NCI-H146 (cell line): ENCODE results near the gene CD93.

Experiments used
- DNase-seq: peaks from one replicate; lab custom pipeline; 2025; lab: John Stamatoyannopoulos, UW

The CD93 gene

GRCh38 chr20:23097636-23098580, 11.8 kb upstream of the CD93 start:
- no peak for DNase-seq

DNA sequence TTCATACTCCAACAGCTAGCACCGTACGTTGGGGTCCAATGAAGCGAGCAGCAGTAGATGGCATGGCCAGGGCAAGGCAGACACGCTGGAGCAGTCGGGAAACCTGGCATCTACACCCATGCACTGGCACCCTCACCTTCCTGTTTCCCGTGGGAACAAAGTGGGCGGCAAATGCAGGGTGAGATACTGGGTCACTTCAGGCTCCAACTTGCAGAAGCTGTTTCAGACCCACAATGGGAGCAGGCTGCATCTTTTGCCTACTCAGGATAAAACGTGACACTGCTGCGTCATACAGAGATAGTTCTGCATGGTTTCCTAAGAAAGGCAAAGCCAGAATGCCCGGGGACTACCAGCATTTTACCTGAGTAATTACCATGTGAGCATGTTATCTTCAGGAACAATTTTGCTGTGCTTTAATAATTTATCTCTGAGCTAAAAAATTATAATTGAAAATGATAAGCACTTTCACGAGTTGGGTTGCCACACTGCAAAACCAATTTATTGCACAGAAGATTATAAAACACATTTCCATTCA, 10.9 kb upstream of the CD93 start:
- DNase-seq: no peak

GRCh38 chr20:23096097-23096496, 10.0 kb upstream of the CD93 start:
- no peak for DNase-seq

GRCh38 chr20:23095499-23095898, 9.4 kb upstream of the CD93 start:
- DNase-seq: no peak

GRCh38 chr20:23094927-23095326, 8.8 kb upstream of the CD93 start:
- no peak for DNase-seq

- no peak for DNase-seq
Observed at GRCh38 chr20:23094213-23094896, 8.2 kb upstream of the CD93 start.

GRCh38 chr20:23093613-23094012, 7.5 kb upstream of the CD93 start:
- DNase-seq: no peak

- no peak for DNase-seq
Observed at GRCh38 chr20:23092861-23093495, 6.9 kb upstream of the CD93 start.

- peak; percentile 32 for DNase-seq
Observed at GRCh38 chr20:23092384-23092756, 6.2 kb upstream of the CD93 start.

- no peak for DNase-seq
Observed at GRCh38 chr20:23091721-23092383, 5.7 kb upstream of the CD93 start.

DNA sequence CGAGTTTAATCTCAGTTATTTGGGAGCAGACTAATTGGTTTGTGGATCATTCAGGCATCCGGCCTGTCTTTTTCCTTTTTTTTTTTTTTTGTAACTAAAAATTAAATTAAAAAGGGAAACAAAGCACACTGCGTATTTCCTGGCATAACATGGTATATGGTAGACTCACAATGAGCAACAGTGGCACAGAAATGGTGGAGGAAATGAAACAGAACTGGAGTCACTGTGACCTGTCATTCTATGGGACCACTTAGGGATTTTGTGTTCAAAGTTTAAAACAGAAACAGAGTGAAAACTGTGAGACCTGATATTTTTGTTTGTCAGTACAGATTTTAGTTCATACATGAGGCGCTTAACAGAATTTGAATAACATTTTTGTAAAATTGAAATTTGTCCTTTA, 4.8 kb upstream of the CD93 start:
- DNase-seq: no peak

DNA sequence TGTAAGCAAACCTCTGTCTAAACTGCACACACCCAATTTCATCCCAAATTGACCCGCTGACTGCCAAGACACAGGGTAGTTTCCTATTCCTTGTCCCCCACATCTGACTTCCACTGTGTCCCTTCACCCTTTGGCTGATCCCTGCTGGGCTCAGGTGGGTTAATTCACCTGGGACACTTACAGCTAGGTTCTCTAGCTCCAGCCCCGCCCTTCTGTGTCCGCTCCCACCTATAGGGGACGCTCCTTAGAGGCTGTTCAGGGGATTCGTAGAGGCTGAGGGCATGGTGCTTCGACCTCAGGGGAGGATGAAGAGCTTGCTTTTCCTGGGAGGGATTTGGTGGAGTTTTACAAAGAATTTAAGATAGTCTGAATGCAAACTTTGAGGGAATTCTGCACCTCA, 4.0 kb upstream of the CD93 start:
- no peak for DNase-seq

GRCh38 chr20:23088866-23089265, 2.7 kb upstream of the CD93 start:
- no peak for DNase-seq

GRCh38 chr20:23087587-23088251, 1.6 kb upstream of the CD93 start:
- DNase-seq: no peak

GRCh38 chr20:23086931-23087411, 847 bp upstream of the CD93 start:
- DNase-seq: no peak

GRCh38 chr20:23085436-23086055, 578 bp downstream of the CD93 start:
- no peak for DNase-seq

- DNase-seq: no peak
Observed at GRCh38 chr20:23084845-23085365, 1.2 kb downstream of the CD93 start.

- no peak for DNase-seq
Observed at GRCh38 chr20:23084282-23084844, 1.8 kb downstream of the CD93 start.

DNA sequence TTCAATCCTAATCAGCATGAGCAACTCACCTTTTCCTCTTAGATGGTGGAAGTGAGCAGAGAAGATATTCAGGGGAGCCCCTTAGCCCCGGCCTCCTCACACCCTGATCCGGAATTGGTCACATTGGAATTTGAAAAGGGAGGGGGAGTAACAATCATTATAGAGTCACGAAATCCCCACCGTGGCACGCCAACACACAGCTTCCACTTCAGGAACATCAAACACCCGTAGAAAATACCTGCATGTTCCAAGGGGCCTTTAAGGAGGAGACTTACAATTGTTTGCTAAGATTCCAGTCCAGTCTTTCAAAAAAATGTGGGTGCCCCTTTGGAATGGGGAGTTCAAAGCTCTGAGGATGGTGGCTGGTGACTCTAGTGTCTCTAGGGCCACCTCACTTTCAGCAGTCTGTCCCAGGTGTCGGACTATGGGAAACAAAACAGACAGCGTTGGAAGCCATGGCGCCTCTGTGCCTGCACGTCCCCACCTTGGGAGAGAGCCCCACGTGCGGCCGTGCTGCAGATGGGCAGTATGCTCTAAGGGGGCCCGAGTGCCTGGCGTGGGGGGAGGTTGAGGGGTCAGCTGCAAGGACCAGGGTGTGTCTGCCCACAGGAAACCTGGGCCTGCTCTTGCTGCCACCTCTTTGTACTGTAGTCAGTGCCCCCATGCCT, 2.4 kb downstream of the CD93 start:
- no peak for DNase-seq
